Large intestine (tissue), 3 donors: ENCODE measurements around the gene DOCK6. TPM values are rescaled to one million over a fixed set of nuclear protein-coding genes. Genes with fewer than 3 reads are reported as not detected.
"Not testable (repeated sequence)": the region's sequence is repeated elsewhere in the genome, so short reads cannot be mapped to it uniquely, and the experiment has no call there.

Experiments
- DNase-seq, 2 donors: peaks; one replicate each; pipeline versions ENCODE4 v3.0.0 to v3.0.0-alpha.2; 2013
- H3K27ac ChIP-seq: one replicate; pipeline ENCODE4 v1.5.1; 2013; ENCODE audit warnings: low read length
- H3K27me3 ChIP-seq: 2 replicates; pipeline ENCODE4 v1.6.1; 2013; ENCODE audit warnings: low read length; ENCODE audit not compliant: control insufficient read depth, insufficient read depth
- H3K36me3 ChIP-seq: 2 replicates; pipeline ENCODE4 v1.6.1; 2013; ENCODE audit warnings: low read length; ENCODE audit not compliant: control insufficient read depth, insufficient read depth
- H3K4me1 ChIP-seq: one replicate; pipeline ENCODE4 v1.6.1; 2013; ENCODE audit warnings: low read length; ENCODE audit not compliant: control insufficient read depth, insufficient read depth
- H3K4me3 ChIP-seq: one replicate; pipeline ENCODE4 v1.5.1; 2013; ENCODE audit warnings: low read length
- H3K9me3 ChIP-seq: one replicate; pipeline ENCODE4 v1.6.1; 2013; ENCODE audit warnings: mild to moderate bottlenecking, low read depth, low read length, moderate library complexity; ENCODE audit not compliant: control insufficient read depth
- WGBS: methylation state at CpG from one replicate; pipeline ENCODE4 v1.1.5; 2013; ENCODE audit warnings: low lambda C conversion rate; ENCODE audit not compliant: insufficient coverage; 5-methylcytosine and 5-hydroxymethylcytosine counted together
- polyA plus RNA-seq: library from polyadenylated mRNA; unstranded; fragments of 120-200 nt; gene quantifications from one replicate; pipeline ENCODE4 v1.2.1, GENCODE V29; 2013

Gene DOCK6
- polyA plus RNA-seq, 1 donor = 48.3 TPM

DNA sequence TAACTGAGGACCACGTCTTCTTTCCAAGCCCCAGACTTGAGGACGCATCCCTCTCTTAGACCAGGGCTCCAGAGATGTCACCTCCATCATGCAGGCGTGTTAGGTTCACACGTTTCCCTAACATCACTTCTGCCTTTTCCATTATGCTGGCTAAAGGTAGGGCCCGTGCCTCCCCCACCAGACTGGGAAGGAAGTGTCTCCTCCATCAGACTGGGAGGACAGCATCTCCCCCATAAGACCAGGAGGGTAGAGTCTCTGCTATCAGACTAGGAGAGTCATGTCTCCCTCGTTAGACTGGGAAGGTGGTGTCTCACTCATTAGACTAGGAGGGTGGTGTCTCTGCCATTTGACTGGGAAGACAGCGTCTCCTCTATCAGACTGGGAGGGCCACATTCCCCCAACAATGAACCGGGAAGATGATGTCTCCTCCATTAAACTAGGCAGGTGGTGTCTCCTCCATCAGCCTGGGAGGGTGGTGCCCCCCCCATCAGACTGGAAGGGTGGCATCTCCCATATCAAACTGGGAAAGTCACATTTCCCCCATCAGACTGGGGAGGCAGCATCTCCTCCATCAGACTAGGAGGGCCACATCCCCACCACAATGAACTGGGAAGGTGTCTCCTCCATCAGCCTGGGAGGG is 88.7 kb downstream of the DOCK6 start:
- H3K36me3 ChIP-seq = peaks cover 68% of the 10 kb centered on the region

DNA sequence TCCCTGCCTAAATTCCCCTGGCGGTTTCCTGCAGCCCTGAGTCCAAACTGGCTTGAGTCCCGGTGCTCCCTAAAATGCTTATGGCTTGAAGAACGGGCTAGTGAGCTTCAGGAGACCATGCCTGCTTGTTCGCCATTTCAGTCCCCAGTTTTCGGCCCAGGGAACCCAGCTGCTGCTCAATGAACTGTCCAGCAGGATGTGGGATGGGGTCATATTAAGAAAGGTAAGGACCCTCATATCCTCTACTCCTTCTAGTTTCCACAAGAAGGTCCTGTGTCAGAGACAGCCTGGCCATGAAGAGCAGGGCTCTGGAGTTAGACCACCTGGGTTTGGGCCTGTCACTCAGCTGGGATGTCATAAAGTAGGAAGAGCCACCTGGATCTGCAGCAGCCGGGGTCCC is 89.7 kb downstream of the DOCK6 start:
- no peak for DNase-seq
- Histone ChIP-seq H3K27me3 (no peaks in the 10 kb centered on the region), H3K4me3 (no peak overlapping the region), H3K27ac (no peak overlapping the region), H3K4me1 (no peaks in the 10 kb centered on the region), H3K9me3 (peaks cover 2% of the 10 kb centered on the region), H3K36me3 (peaks cover 64% of the 10 kb centered on the region)
- 80% methylated on average over 1 of the region's 6 CpGs for WGBS

More for the DNA sequence above, 88.7 kb downstream of the DOCK6 start:
- WGBS = no CpG with 5 or more reads among the region's 8 CpGs
- Histone ChIP-seq H3K9me3 (peaks cover 2% of the 10 kb centered on the region), H3K4me1 (no peaks in the 10 kb centered on the region), H3K27ac (no peak overlapping the region), H3K4me3 (no peak overlapping the region), H3K27me3 (no peaks in the 10 kb centered on the region)
- no peak for DNase-seq

GRCh38 chr19:11171144-11171543 is 91.2 kb downstream of the DOCK6 start:
- Histone ChIP-seq H3K27ac (no peak overlapping the region), H3K4me1 (no peaks in the 10 kb centered on the region), H3K27me3 (no peaks in the 10 kb centered on the region), H3K36me3 (peaks cover 63% of the 10 kb centered on the region), H3K9me3 (peaks cover 2% of the 10 kb centered on the region), H3K4me3 (no peak overlapping the region)
- no CpG with 5 or more reads among the region's 5 CpGs for WGBS
- DNase-seq = no peak

DNA sequence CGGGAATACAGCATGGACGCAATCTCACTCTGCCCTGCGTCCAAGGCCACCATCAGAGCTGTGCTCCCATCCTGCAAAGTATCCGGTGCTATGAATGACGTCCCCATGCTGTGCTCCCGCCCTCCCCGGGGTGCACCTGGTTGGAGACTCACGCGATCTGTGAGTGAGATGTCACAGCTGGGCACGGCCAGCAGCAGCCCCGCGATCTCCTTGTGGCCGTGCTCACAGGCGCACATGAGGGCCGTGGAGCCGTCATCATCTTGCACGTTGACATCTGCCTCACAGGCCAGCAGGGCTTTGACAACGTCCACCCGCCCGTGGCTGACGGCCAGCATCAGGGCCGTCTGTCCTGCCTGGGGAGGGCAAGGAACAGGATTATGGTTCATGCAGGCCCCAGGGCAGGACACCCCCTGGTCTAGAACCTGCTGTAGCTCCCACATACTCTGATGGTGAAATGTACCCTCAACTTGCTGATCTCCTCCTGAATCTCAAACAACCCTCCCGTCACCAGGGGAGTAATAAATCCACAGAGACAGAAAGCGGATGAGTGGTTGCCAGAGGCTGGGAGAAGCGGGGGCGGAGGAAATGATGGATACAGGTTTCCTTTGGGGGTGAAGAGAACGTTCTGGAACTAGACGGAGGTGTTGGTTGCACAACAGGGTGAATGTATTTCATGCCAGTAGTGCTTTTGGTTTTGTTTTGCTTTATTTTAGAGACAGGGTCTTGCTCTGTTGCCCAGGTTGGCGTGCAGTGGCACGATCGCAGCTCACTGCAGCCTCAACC is 92.2 kb downstream of the DOCK6 start:
- Histone ChIP-seq H3K9me3 (peaks cover 2% of the 10 kb centered on the region), H3K4me3 (no peak overlapping the region), H3K27ac (no peak overlapping the region), H3K36me3 (peaks cover 60% of the 10 kb centered on the region), H3K4me1 (no peaks in the 10 kb centered on the region), H3K27me3 (no peaks in the 10 kb centered on the region)
- DNase-seq = no peak
- WGBS = no CpG with 5 or more reads among the region's 31 CpGs

- H3K4me1 ChIP-seq = no peaks in the 10 kb centered on the region
- no peak overlapping the region for H3K27ac ChIP-seq
- no peaks in the 10 kb centered on the region for H3K9me3 ChIP-seq
- H3K4me3 ChIP-seq = no peak overlapping the region
- no CpG with 5 or more reads among the region's 7 CpGs for WGBS
- H3K27me3 ChIP-seq = no peaks in the 10 kb centered on the region
- peaks cover 48% of the 10 kb centered on the region for H3K36me3 ChIP-seq
- DNase-seq = no peak
Measured at GRCh38 chr19:11168568-11168967, 93.8 kb downstream of the DOCK6 start.

DNA sequence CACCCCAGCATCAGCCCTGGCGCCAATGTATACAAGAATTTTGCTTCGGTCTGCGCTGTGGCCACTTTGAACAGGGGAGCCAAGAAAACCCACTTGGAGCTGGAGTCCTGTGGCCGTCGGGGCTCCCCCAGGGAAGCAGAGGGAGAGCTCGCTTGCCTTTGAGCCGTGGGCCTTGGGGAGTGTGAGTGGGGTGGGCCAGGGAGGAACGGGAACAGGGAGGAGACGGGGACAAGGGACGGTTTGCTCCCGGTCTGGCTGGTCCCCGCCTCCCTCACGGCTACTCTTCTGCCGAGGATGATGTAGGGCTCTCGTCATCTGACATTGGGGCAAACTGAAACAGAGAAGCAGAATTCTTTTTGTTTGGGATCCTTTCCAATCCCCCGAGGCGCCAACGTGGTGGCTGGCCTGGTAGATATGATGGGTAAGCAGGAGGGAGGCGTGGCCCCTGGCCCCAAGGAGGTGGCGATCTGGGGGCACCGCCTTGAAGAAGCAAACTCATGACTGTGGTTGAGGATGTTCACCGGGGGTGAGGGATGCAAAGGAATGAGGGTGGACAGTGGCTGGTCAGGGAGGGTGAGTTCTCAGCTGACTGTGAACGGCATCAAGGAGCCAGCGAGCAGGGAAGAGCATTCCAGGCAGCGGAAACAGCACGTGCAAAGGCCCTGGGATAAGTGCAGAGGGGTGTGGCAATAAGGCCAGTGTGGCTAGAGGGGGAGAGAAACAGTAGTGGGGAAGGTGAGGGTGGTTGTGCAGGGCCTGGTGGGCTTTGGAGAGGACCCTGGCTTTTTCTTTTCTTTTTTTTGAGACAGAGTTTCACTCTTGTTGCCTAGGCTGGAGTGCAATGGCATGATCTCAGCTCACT is 95.8 kb downstream of the DOCK6 start:
- Histone ChIP-seq H3K9me3 (no peaks in the 10 kb centered on the region), H3K36me3 (peaks cover 36% of the 10 kb centered on the region), H3K27me3 (no peaks in the 10 kb centered on the region), H3K4me3 (no peak overlapping the region), H3K27ac (no peak overlapping the region), H3K4me1 (no peaks in the 10 kb centered on the region)
- 90% methylated on average over 2 of the region's 26 CpGs for WGBS
- no peak for DNase-seq

DNA sequence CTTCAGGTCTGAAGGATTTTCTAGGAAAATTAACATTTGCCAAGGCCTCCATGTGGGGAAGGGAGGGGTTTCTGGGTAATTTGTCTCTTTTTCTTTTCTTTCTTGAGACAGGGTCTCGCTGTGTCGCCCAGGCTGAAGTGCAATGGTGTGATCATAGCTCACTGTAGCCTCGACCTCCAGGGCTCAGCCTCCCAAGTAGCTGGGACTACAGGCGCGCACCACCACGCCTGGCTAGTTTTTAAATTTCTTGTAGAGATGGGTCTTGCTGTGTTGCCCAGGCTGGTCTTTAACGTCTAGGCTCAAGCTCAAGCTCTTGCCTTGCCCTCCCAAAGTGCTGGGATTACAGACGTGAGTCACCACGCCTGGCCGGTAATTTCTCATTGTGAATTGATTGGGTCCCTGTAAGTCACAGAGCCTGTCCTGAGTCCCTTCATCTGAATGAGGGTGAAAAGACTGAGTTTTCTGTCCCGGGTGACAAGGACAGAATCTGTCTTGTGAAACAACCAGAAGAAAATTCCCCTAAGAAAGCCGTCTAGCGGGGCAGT is 96.8 kb downstream of the DOCK6 start:
- Histone ChIP-seq H3K9me3 (no peaks in the 10 kb centered on the region), H3K27me3 (no peaks in the 10 kb centered on the region), H3K4me3 (no peak overlapping the region), H3K36me3 (peaks cover 31% of the 10 kb centered on the region), H3K4me1 (no peaks in the 10 kb centered on the region), H3K27ac (peak overlapping the region; percentile 46)
- WGBS = no CpG with 5 or more reads among the region's 13 CpGs
- no peak for DNase-seq

GRCh38 chr19:11164879-11165406 is 97.4 kb downstream of the DOCK6 start:
- H3K4me1 ChIP-seq = peaks cover 3% of the 10 kb centered on the region
- H3K9me3 ChIP-seq = no peaks in the 10 kb centered on the region
- 83% methylated on average over 5 of the region's 17 CpGs for WGBS
- H3K27ac ChIP-seq = peak overlapping the region; percentile 46
- H3K36me3 ChIP-seq = peaks cover 24% of the 10 kb centered on the region
- no peaks in the 10 kb centered on the region for H3K27me3 ChIP-seq
- no peak overlapping the region for H3K4me3 ChIP-seq
- DNase-seq = peak in 1 of 2 donors; percentile 32

- Histone ChIP-seq H3K9me3 (no peaks in the 10 kb centered on the region), H3K27me3 (no peaks in the 10 kb centered on the region), H3K4me1 (peaks cover 3% of the 10 kb centered on the region), H3K27ac (peak overlapping the region; percentile 46), H3K36me3 (peaks cover 20% of the 10 kb centered on the region), H3K4me3 (no peak overlapping the region)
- DNase-seq = no peak
- 96% methylated on average over 4 of the region's 11 CpGs for WGBS
Measured at GRCh38 chr19:11164296-11164695, 98.0 kb downstream of the DOCK6 start.

- H3K9me3 ChIP-seq, H3K4me1 ChIP-seq, H3K4me3 ChIP-seq, H3K36me3 ChIP-seq, H3K27me3 ChIP-seq, DNase-seq: not testable (repeated sequence)
- no CpG with 5 or more reads among the region's 2 CpGs for WGBS
- H3K27ac ChIP-seq = peak overlapping the region; percentile 21
Measured at GRCh38 chr19:11160440-11160768, 101.9 kb downstream of the DOCK6 start.
